Neutrophil (primary cell): Measurements from ENCODE around the gene KCTD1.

Experiments used
- H3K27ac ChIP-seq: fragments of 200-600 bp; sonication (generic); 2 replicates; pipeline ENCODE4 v1.5.1; 2016; ENCODE audit warnings: mild to moderate bottlenecking, moderate library complexity
- H3K27me3 ChIP-seq: fragments of 200-600 bp; sonication (generic); 2 replicates; pipeline ENCODE4 v1.6.0; 2016; ENCODE audit warnings: mild to moderate bottlenecking
- H3K36me3 ChIP-seq: fragments of 200-600 bp; sonication (generic); 2 replicates; pipeline ENCODE4 v1.5.1; 2017
- H3K4me1 ChIP-seq, 2 experiments: fragments of 200-600 bp in 1 of 2; sonication (generic) in 1 of 2; 1 replicate in 1 of 2; 2 replicates in 1 of 2; pipeline versions ENCODE4 v1.5.1 to v1.6.1; 2013 to 2016; ENCODE audit warnings: low read depth in 1 of 2, low read length in 1 of 2, mild to moderate bottlenecking in 1 of 2, moderate library complexity in 1 of 2; ENCODE audit not compliant: control insufficient read depth in 1 of 2, insufficient read depth in 1 of 2
- H3K4me3 ChIP-seq, 2 experiments: fragments of 200-600 bp in 1 of 2; sonication (generic) in 1 of 2; 1 replicate in 1 of 2; 2 replicates in 1 of 2; pipeline ENCODE4 v1.5.1; 2013 to 2016; ENCODE audit warnings: low read depth in 1 of 2, low read length in 1 of 2, mild to moderate bottlenecking in 1 of 2, moderate library complexity in 1 of 2
- H3K9me3 ChIP-seq: fragments of 200-600 bp; sonication (generic); 2 replicates; pipeline ENCODE4 v1.5.1; 2016
- CTCF ChIP-seq: fragments of 200-600 bp; sonication (generic); IDR thresholded peaks from 2 replicates; pipeline ENCODE4 v1.5.1; 2016; ENCODE audit warnings: antibody characterized with exemption

The KCTD1 gene

GRCh38 chr18:26563024-26563423 is 14.7 kb upstream of the KCTD1 start:
- Histone ChIP-seq H3K4me3 (no peak overlapping the region), H3K9me3 (no peaks in the 10 kb centered on the region)
- no peak for TF ChIP-seq CTCF

DNA sequence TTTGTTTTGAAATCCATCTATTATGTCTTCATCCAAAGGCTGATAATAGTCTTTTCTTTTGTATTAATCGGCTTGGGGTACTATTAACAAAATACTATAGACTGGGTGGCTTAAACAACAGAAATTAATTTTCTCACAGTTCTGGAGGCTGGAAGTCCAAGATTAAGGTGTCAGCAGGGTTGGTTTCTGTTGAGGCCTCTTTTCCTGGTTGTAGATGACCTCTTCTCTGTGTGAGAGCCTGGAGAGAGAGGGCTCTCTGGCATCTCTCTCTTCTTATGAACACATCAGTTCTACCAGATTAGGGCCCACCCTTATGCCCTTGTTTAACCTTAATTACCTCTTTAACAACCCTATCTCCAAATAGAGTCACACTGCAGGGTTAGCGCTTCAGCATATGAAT is 14.2 kb upstream of the KCTD1 start:
- H3K4me1 ChIP-seq = no peaks in the 10 kb centered on the region
- no peaks in the 10 kb centered on the region for H3K9me3 ChIP-seq
- H3K27me3 ChIP-seq = peaks cover 19% of the 10 kb centered on the region
- TF ChIP-seq CTCF = no peak
- no peak overlapping the region for H3K27ac ChIP-seq
- no peaks in the 10 kb centered on the region for H3K36me3 ChIP-seq
- H3K4me3 ChIP-seq = no peak overlapping the region

More at GRCh38 chr18:26563024-26563423, 14.7 kb upstream of the KCTD1 start:
- peaks cover 18% of the 10 kb centered on the region for H3K27me3 ChIP-seq
- H3K4me1 ChIP-seq = no peaks in the 10 kb centered on the region
- no peaks in the 10 kb centered on the region for H3K36me3 ChIP-seq
- H3K27ac ChIP-seq = no peak overlapping the region

GRCh38 chr18:26561769-26562168 is 13.4 kb upstream of the KCTD1 start:
- no peaks in the 10 kb centered on the region for H3K9me3 ChIP-seq
- H3K36me3 ChIP-seq = no peaks in the 10 kb centered on the region
- no peak overlapping the region for H3K4me3 ChIP-seq
- H3K27ac ChIP-seq = no peak overlapping the region
- no peaks in the 10 kb centered on the region for H3K4me1 ChIP-seq
- TF ChIP-seq CTCF = no peak
- H3K27me3 ChIP-seq = peaks cover 25% of the 10 kb centered on the region

GRCh38 chr18:26556573-26556972 is 8.2 kb upstream of the KCTD1 start:
- Histone ChIP-seq H3K9me3 (no peaks in the 10 kb centered on the region), H3K4me3 (no peak overlapping the region), H3K4me1 (no peaks in the 10 kb centered on the region), H3K36me3 (no peaks in the 10 kb centered on the region), H3K27me3 (peaks cover 67% of the 10 kb centered on the region), H3K27ac (no peak overlapping the region)
- no peak for TF ChIP-seq CTCF

DNA sequence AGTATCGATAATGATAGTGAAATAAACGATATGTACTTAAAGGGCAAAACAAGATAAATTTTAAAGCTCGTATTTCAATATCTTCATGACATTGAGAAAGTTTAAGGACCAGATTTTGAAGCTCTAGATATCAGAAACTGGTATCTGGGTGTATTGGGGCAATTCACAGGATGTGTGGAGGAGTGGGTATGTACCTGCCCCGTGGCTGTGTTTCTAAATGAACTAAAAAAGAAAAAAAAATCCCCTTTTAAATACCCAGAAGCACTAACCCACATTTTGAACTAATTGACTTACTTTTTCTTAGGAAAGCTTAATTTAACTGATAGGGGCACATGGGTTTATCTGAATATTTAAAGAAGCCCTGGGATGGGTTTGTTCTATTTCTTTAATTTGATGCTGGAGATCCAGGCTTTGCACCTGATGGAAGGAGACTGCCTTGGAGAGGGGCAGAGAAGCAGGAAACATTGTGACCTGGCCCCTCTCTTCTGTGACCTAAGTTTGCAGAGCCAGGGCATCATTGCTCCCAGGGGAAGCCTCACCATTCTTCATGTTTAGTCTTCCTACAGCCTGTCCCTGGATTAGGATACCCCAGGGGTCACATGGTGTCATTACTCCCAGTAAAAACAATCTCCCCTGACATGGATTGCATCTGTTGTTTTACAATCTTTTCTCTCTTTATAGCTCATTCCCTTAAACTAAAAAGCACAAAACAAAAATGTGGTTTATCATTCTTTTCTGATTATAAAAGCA is 7.6 kb upstream of the KCTD1 start:
- no peak for TF ChIP-seq CTCF
- Histone ChIP-seq H3K9me3 (no peaks in the 10 kb centered on the region), H3K27ac (no peak overlapping the region), H3K36me3 (no peaks in the 10 kb centered on the region), H3K4me1 (no peaks in the 10 kb centered on the region), H3K27me3 (peaks cover 73% of the 10 kb centered on the region), H3K4me3 (no peak overlapping the region)
